Neuronal stem cell (in vitro differentiated cells): ENCODE results near the gene LLPH.

ENCODE experiments used
- DNase-seq: peaks from one replicate; pipeline ENCODE4 v3.0.0-alpha.2; 2013; ENCODE audit warnings: low spot score
- H2AFZ ChIP-seq: one replicate; pipeline ENCODE4 v1.6.1; 2013; ENCODE audit warnings: mild to moderate bottlenecking, low read length, inconsistent platforms
- H2AK5ac ChIP-seq: 2 replicates; pipeline ENCODE4 v1.6.1; 2013; ENCODE audit warnings: low read depth, mild to moderate bottlenecking, inconsistent platforms, low read length, moderate library complexity, mixed read lengths
- H2BK120ac ChIP-seq: 2 replicates; pipeline ENCODE4 v1.6.1; 2013; ENCODE audit warnings: low read depth, mild to moderate bottlenecking, inconsistent platforms, low read length, moderate library complexity, mixed read lengths
- H2BK12ac ChIP-seq: one replicate; pipeline ENCODE4 v1.6.1; 2013; ENCODE audit warnings: low read length, inconsistent platforms
- H2BK15ac ChIP-seq: 2 replicates; pipeline ENCODE4 v1.6.1; 2013; ENCODE audit warnings: mild to moderate bottlenecking, low read length, inconsistent platforms, mixed read lengths
- H2BK5ac ChIP-seq: one replicate; pipeline ENCODE4 v1.6.1; 2013; ENCODE audit warnings: inconsistent platforms, mild to moderate bottlenecking, low read length, moderate library complexity
- H3K14ac ChIP-seq: one replicate; pipeline ENCODE4 v1.6.1; 2013; ENCODE audit warnings: low read length, inconsistent platforms
- H3K18ac ChIP-seq: 2 replicates; pipeline ENCODE4 v1.6.1; 2013; ENCODE audit warnings: low read length, inconsistent platforms
- H3K23ac ChIP-seq: 2 replicates; pipeline ENCODE4 v1.6.1; 2013; ENCODE audit warnings: low read depth, mild to moderate bottlenecking, mixed read lengths, low read length, inconsistent platforms; ENCODE audit not compliant: poor library complexity
- H3K27ac ChIP-seq: replicated peaks from 3 replicates; pipeline ENCODE4 v1.5.1; 2013; ENCODE audit warnings: low read length, inconsistent platforms
- H3K27me3 ChIP-seq, 3 experiments: 2 replicates each; pipeline ENCODE4 v1.6.1; 2013; ENCODE audit warnings: low read length in 3 of 3, mild to moderate bottlenecking in 2 of 3, inconsistent platforms in 1 of 3, low read depth in 1 of 3, mixed read lengths in 1 of 3, moderate library complexity in 1 of 3; ENCODE audit not compliant: control insufficient read depth in 3 of 3, insufficient read depth in 3 of 3
- H3K36me3 ChIP-seq, 2 donors: replicated peaks in 1 of 2; 2 replicates each; pipeline ENCODE4 v1.6.1; 2013; ENCODE audit warnings: low read length in 2 of 2; ENCODE audit not compliant: control insufficient read depth in 2 of 2, insufficient read depth in 2 of 2
- H3K4ac ChIP-seq: 2 replicates; pipeline ENCODE4 v1.6.1; 2013; ENCODE audit warnings: inconsistent platforms, mild to moderate bottlenecking, low read length, moderate library complexity
- H3K4me1 ChIP-seq, 2 donors: 1 replicate in 1 of 2; 2 replicates in 1 of 2; pipeline ENCODE4 v1.6.1; 2013; ENCODE audit warnings: low read length in 2 of 2, low read depth in 1 of 2; ENCODE audit not compliant: control insufficient read depth in 2 of 2, insufficient read depth in 1 of 2
- H3K4me2 ChIP-seq: one replicate; pipeline ENCODE4 v1.6.1; 2013; ENCODE audit warnings: mild to moderate bottlenecking, low read length, inconsistent platforms; ENCODE audit not compliant: insufficient read depth, poor library complexity, severe bottlenecking
- H3K4me3 ChIP-seq, 2 donors: 2 replicates each; pipeline ENCODE4 v1.5.1; 2013; ENCODE audit warnings: low read length in 2 of 2, mild to moderate bottlenecking in 2 of 2, inconsistent platforms in 1 of 2, moderate library complexity in 1 of 2
- H3K79me1 ChIP-seq: one replicate; pipeline ENCODE4 v1.6.1; 2013; ENCODE audit warnings: low read depth, mild to moderate bottlenecking, inconsistent platforms, low read length, moderate library complexity
- H3K9ac ChIP-seq: one replicate; pipeline ENCODE4 v1.6.1; 2013; ENCODE audit warnings: mild to moderate bottlenecking, low read depth, low read length, inconsistent platforms; ENCODE audit not compliant: poor library complexity
- H3K9me3 ChIP-seq, 2 donors: replicated peaks in 1 of 2; 2 replicates each; pipeline versions ENCODE3 to v1.6.1; 2013; ENCODE audit warnings: low read length in 2 of 2, mild to moderate bottlenecking in 2 of 2, inconsistent platforms in 1 of 2, low read depth in 1 of 2, mixed read lengths in 1 of 2, moderate library complexity in 1 of 2; ENCODE audit not compliant: control insufficient read depth in 2 of 2, insufficient read depth in 1 of 2
- H4K8ac ChIP-seq: one replicate; pipeline ENCODE4 v1.6.1; 2013; ENCODE audit warnings: low read depth, mild to moderate bottlenecking, inconsistent platforms, low read length, moderate library complexity
- H4K91ac ChIP-seq: one replicate; pipeline ENCODE4 v1.6.1; 2013; ENCODE audit warnings: low read length, low read depth, mild to moderate bottlenecking, inconsistent platforms; ENCODE audit not compliant: poor library complexity
- WGBS, 2 donors: extraction: QIAGEN DNeasy Blood & Tissue Kit; methylation state at CpG; one replicate each; pipeline ENCODE4 v1.1.7; 2013; ENCODE audit warnings: missing lambda C conversion rate in 2 of 2, mixed read lengths in 1 of 2; ENCODE audit not compliant: insufficient read length in 2 of 2, insufficient replicate concordance in 1 of 2; ENCODE audit errors: extremely low coverage in 2 of 2; 5-methylcytosine and 5-hydroxymethylcytosine counted together

The LLPH gene

DNA sequence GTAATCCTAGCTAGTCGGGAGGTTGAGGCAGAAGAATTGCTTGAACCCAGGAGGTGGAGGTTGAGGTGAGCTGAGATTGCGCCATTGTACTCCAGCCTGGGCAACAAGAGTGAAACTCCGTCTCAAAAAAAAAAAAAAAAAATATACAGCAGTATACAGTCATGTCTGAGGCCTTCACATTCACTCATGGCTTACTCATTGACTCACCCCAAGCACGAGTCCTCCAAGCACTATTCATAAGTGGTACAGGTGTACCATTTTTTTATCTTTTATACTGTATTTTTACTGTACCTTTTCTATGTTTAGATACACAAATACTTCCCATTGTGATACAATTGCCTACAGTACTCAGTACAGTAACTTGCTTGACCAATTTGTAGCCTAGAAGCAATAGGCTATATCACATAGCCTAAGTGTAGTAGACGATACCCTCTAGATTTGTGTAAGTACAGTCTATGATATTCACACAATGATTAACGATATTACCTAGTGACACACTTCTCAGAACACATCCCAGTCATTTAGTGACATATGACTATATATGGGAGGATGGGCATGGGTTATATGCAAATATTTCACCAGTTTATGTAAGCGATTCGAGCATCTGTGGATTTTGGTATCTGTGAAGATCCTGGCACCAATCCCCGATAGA lies 12.2 kb downstream of the LLPH start:
- Histone ChIP-seq H3K23ac (no peak overlapping the region), H3K9me3 (no peaks in the 10 kb centered on the region), H3K14ac (no peak overlapping the region), H3K79me1 (no peaks in the 10 kb centered on the region), H3K36me3 (peaks cover 0 to 26% of the 10 kb centered on the region in 2 donors), H3K27ac (no peak overlapping the region), H2AK5ac (no peak overlapping the region), H2BK15ac (no peak overlapping the region), H3K4ac (no peak overlapping the region), H2BK5ac (no peak overlapping the region), H2AFZ (no peak overlapping the region), H2BK12ac (no peak overlapping the region), H3K18ac (no peak overlapping the region), H3K4me3 (no peak overlapping the region), H2BK120ac (no peak overlapping the region), H3K27me3 (no peaks in the 10 kb centered on the region), H3K4me1 (no peaks in the 10 kb centered on the region), H4K91ac (no peak overlapping the region), H3K4me2 (no peak overlapping the region), H3K9ac (no peak overlapping the region), H4K8ac (no peak overlapping the region)
- no peak for DNase-seq
- no CpG with 5 or more reads among the region's 9 CpGs for WGBS, 2 donors

DNA sequence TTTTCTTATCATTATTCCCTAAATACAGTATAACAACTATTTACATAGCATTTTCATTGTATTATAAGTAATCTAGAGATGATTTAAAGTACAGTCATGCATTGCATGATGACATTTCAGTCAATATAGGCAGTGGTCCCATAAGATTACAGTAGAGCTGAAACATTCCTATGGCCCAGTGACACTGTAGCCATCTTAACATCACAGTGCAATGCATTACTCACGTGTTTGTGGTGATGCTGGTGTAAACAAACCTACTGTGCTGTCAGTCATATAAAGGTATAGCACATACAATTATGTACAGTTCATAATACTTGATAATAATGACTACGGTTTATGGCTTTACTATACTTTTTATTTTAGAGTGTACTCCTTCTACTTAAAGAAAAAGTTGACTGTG lies 13.3 kb downstream of the LLPH start:
- Histone ChIP-seq H2BK15ac (no peak overlapping the region), H2AFZ (no peak overlapping the region), H3K27me3 (no peaks in the 10 kb centered on the region), H4K91ac (no peak overlapping the region), H2BK5ac (no peak overlapping the region), H4K8ac (no peak overlapping the region), H3K4me1 (no peaks in the 10 kb centered on the region), H3K36me3 (peaks cover 0 to 15% of the 10 kb centered on the region in 2 donors), H3K18ac (no peak overlapping the region), H2BK120ac (no peak overlapping the region), H3K27ac (no peak overlapping the region), H3K14ac (no peak overlapping the region), H3K9ac (no peak overlapping the region), H3K9me3 (no peaks in the 10 kb centered on the region), H3K4me3 (no peak overlapping the region), H3K4me2 (no peak overlapping the region), H2BK12ac (no peak overlapping the region), H3K4ac (no peak overlapping the region), H3K79me1 (no peaks in the 10 kb centered on the region), H2AK5ac (no peak overlapping the region), H3K23ac (no peak overlapping the region)
- no CpG with 5 or more reads among the region's 2 CpGs for WGBS, 2 donors
- no peak for DNase-seq

GRCh38 chr12:66115071-66115600 lies 15.4 kb downstream of the LLPH start:
- Histone ChIP-seq H4K91ac (no peak overlapping the region), H3K4me1 (no peaks in the 10 kb centered on the region), H3K9me3 (no peaks in the 10 kb centered on the region), H2AK5ac (no peak overlapping the region), H2AFZ (no peak overlapping the region), H2BK12ac (no peak overlapping the region), H3K4me2 (no peak overlapping the region), H3K27me3 (no peaks in the 10 kb centered on the region), H2BK15ac (no peak overlapping the region), H3K9ac (no peak overlapping the region), H2BK120ac (no peak overlapping the region), H3K4ac (no peak overlapping the region), H3K4me3 (no peak overlapping the region), H3K14ac (no peak overlapping the region), H4K8ac (no peak overlapping the region), H3K36me3 (no peaks in the 10 kb centered on the region), H3K27ac (no peak overlapping the region), H3K18ac (no peak overlapping the region), H3K23ac (no peak overlapping the region), H2BK5ac (no peak overlapping the region), H3K79me1 (no peaks in the 10 kb centered on the region)
- no peak for DNase-seq
- WGBS, 2 donors: no CpG with 5 or more reads among the region's 4 CpGs

DNA sequence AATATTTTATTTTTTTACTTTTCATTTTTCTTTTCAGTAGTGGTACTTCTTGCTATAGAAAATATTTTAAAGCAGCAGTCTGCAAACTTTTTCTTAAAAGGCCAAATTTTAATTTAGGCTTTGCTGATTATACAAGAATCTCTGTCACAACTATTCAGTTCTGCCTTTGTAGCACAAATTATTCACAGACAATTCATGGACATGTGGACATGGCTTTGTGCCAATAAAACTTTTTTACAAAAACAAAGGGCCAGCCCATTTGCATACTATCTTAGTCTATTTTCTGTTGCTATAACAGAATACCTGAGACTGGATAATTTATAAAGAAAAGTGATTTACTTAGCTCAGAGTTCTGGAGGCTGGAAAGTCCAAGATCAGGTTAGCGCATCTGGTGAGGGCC lies 17.1 kb downstream of the LLPH start:
- Histone ChIP-seq H3K36me3 (no peaks in the 10 kb centered on the region), H3K4me2 (no peak overlapping the region), H3K27ac (no peak overlapping the region), H3K4me3 (no peak overlapping the region), H3K4me1 (no peaks in the 10 kb centered on the region), H3K18ac (no peak overlapping the region), H3K14ac (no peak overlapping the region), H2BK12ac (no peak overlapping the region), H2AFZ (no peak overlapping the region), H2BK120ac (no peak overlapping the region), H3K23ac (no peak overlapping the region), H3K79me1 (no peaks in the 10 kb centered on the region), H2AK5ac (no peak overlapping the region), H3K9me3 (no peaks in the 10 kb centered on the region), H4K8ac (no peak overlapping the region), H4K91ac (no peak overlapping the region), H2BK5ac (no peak overlapping the region), H2BK15ac (no peak overlapping the region), H3K27me3 (no peaks in the 10 kb centered on the region), H3K4ac (no peak overlapping the region), H3K9ac (no peak overlapping the region)
- DNase-seq: no peak
- WGBS, 2 donors: no CpG with 5 or more reads among the region's 1 CpG
